Natural killer cell (primary cell): ENCODE measurements around the gene PTPRN2. TPM values are rescaled to one million over a fixed set of nuclear protein-coding genes. Genes with fewer than 3 reads are reported as not detected.

Experiments used
- ATAC-seq, 3 donors: fragments of 150-1000 bp in 2 of 3; fragments of 200-7000 bp in 1 of 3; cut with Tn5 transposase; 1 replicate in 1 of 3; 2 replicates in 2 of 3; pipeline ENCODE4 v1.10.0; 2021; ENCODE audit warnings: mild to moderate bottlenecking in 2 of 3, moderate library complexity in 2 of 3
- DNase-seq, 2 donors: peaks; one replicate each; pipeline versions ENCODE4 v3.0.0 to v3.0.0-alpha.2; 2013 to 2021; ENCODE audit warnings: mixed read lengths in 1 of 2
- H3K27ac ChIP-seq: one replicate; pipeline ENCODE4 v1.5.1; 2013; ENCODE audit warnings: mild to moderate bottlenecking, low read length
- H3K27me3 ChIP-seq: one replicate; pipeline ENCODE4 v1.6.1; 2013; ENCODE audit warnings: low read length; ENCODE audit not compliant: control insufficient read depth, insufficient read depth
- H3K36me3 ChIP-seq: one replicate; pipeline ENCODE4 v1.6.1; 2013; ENCODE audit warnings: low read length; ENCODE audit not compliant: control insufficient read depth, insufficient read depth
- H3K4me1 ChIP-seq: one replicate; pipeline ENCODE4 v1.6.1; 2013; ENCODE audit warnings: low read length; ENCODE audit not compliant: control insufficient read depth, insufficient read depth
- H3K4me3 ChIP-seq: one replicate; pipeline ENCODE4 v1.5.1; 2013; ENCODE audit warnings: low read length
- H3K9me3 ChIP-seq: one replicate; pipeline ENCODE4 v1.6.1; 2013; ENCODE audit warnings: low read length; ENCODE audit not compliant: control insufficient read depth, insufficient read depth
- H3K27ac Mint-ChIP-seq, 2 donors: one replicate each; pipeline ENCODE4 v1.8.0; 2022; ENCODE audit warnings: mild to moderate bottlenecking in 2 of 2, mixed read lengths in 2 of 2, moderate library complexity in 1 of 2
- H3K27me3 Mint-ChIP-seq, 2 donors: one replicate each; pipeline ENCODE4 v1.8.0; 2022; ENCODE audit warnings: low read depth in 2 of 2, mixed read lengths in 2 of 2
- H3K36me3 Mint-ChIP-seq: one replicate; pipeline ENCODE4 v1.8.0; 2022; ENCODE audit warnings: mixed read lengths
- H3K4me1 Mint-ChIP-seq, 2 donors: one replicate each; pipeline ENCODE4 v1.8.0; 2022; ENCODE audit warnings: mixed read lengths in 2 of 2
- H3K4me3 Mint-ChIP-seq: one replicate; pipeline ENCODE4 v1.8.0; 2022; ENCODE audit warnings: mild to moderate bottlenecking, moderate library complexity, mixed read lengths
- H3K9me3 Mint-ChIP-seq, 2 donors: one replicate each; pipeline ENCODE4 v1.8.0; 2022; ENCODE audit warnings: mixed read lengths in 2 of 2
- CTCF ChIP-seq: fragments of 200-600 bp; IDR thresholded peaks from one replicate; pipeline ENCODE4 v1.8.0; 2022; ENCODE audit warnings: antibody characterized with exemption
- WGBS: methylation state at CpG from one replicate; pipeline ENCODE4 v1.1.7; 2013; ENCODE audit warnings: missing lambda C conversion rate; ENCODE audit not compliant: insufficient coverage; 5-methylcytosine and 5-hydroxymethylcytosine counted together
- intact Hi-C: fragments of 100-400 bp; cut with micrococcal nuclease; formaldehyde crosslinking; loops from one replicate; pipeline ENCODE4 v1.14.2; 2022
- total RNA-seq, 4 donors: library from RNA; stranded (reverse); fragments of 120-200 nt in 1 of 4; gene quantifications; one replicate each; pipeline versions ENCODE4 v1.2.3 to v1.2.4, GENCODE V29; 2013 to 2022

The PTPRN2 gene
- total RNA-seq, 3 donors from 2014 or later (not counting 1 experiment from before 2014, with no cell fraction given), result 1.3 to 2.5 (median 1.9) TPM

GRCh38 chr7:158277219-158278141 is 310.1 kb downstream of the PTPRN2 start:
- intact Hi-C loops, result no loop called here
- Mint-ChIP-seq H3K9me3 (no peaks in the 10 kb centered on the region), H3K27me3 (no peaks in the 10 kb centered on the region), H3K27ac (no peak overlapping the region), H3K4me1 (no peaks in the 10 kb centered on the region), H3K36me3 (no peaks in the 10 kb centered on the region), H3K4me3 (no peak overlapping the region)
- Histone ChIP-seq H3K36me3 (no peaks in the 10 kb centered on the region), H3K27ac (no peak overlapping the region), H3K9me3 (no peaks in the 10 kb centered on the region), H3K27me3 (no peaks in the 10 kb centered on the region), H3K4me1 (no peaks in the 10 kb centered on the region), H3K4me3 (no peak overlapping the region)
- WGBS, result 88% methylated on average over 29 of the region's 29 CpGs
- TF ChIP-seq CTCF, result no peak
- ATAC-seq, result peak in 1 of 3 donors; percentile 18
- DNase-seq, result no peak

- Mint-ChIP-seq H3K36me3 (no peaks in the 10 kb centered on the region), H3K4me3 (no peak overlapping the region), H3K9me3 (no peaks in the 10 kb centered on the region), H3K27me3 (no peaks in the 10 kb centered on the region), H3K4me1 (no peaks in the 10 kb centered on the region), H3K27ac (no peak overlapping the region)
- no peaks in the 10 kb centered on the region for H3K27me3 ChIP-seq
- WGBS, result 89% methylated on average over 32 of the region's 34 CpGs
- intact Hi-C loops, result no loop called here
- no peaks in the 10 kb centered on the region for H3K36me3 ChIP-seq
- no peak for ATAC-seq
- no peak overlapping the region for H3K27ac ChIP-seq
- no peak for DNase-seq
- H3K4me1 ChIP-seq, result no peaks in the 10 kb centered on the region
- TF ChIP-seq CTCF, result no peak
- no peak overlapping the region for H3K4me3 ChIP-seq
- H3K9me3 ChIP-seq, result no peaks in the 10 kb centered on the region
Observed at GRCh38 chr7:158276414-158277218, 311.0 kb downstream of the PTPRN2 start.

GRCh38 chr7:158275711-158276413 is 311.8 kb downstream of the PTPRN2 start:
- H3K36me3 Mint-ChIP-seq, result no peaks in the 10 kb centered on the region
- H3K27me3 Mint-ChIP-seq, result no peaks in the 10 kb centered on the region
- intact Hi-C loops, result no loop called here
- no peak for TF ChIP-seq CTCF
- no peak for ATAC-seq
- H3K4me3 ChIP-seq, result no peak overlapping the region
- no peaks in the 10 kb centered on the region for H3K4me1 Mint-ChIP-seq
- no peak overlapping the region for H3K27ac Mint-ChIP-seq
- no peaks in the 10 kb centered on the region for H3K36me3 ChIP-seq
- no peak overlapping the region for H3K27ac ChIP-seq
- H3K4me3 Mint-ChIP-seq, result no peak overlapping the region
- no peaks in the 10 kb centered on the region for H3K27me3 ChIP-seq
- WGBS, result 83% methylated on average over 15 of the region's 22 CpGs
- no peaks in the 10 kb centered on the region for H3K9me3 Mint-ChIP-seq
- no peak for DNase-seq
- H3K9me3 ChIP-seq, result no peaks in the 10 kb centered on the region
- no peaks in the 10 kb centered on the region for H3K4me1 ChIP-seq
